Keratinocyte (primary cell): Measurements from ENCODE around the gene GNB1L. TPM values are rescaled to one million over a fixed set of nuclear protein-coding genes. Genes with fewer than 3 reads are reported as not detected.

Experiments used
- DNase-seq: peaks from one replicate; pipeline ENCODE4 v3.0.0-alpha.2; 2011; ENCODE audit warnings: low read depth, missing footprints, low spot score
- FAIRE-seq: peaks from 2 replicates; lab custom pipeline; 2011; peaks lifted over from hg19 to GRCh38; lab: Jason Lieb, UNC
- H2AFZ ChIP-seq: 2 replicates; pipeline ENCODE4 v1.6.0; 2012; ENCODE audit warnings: low read length, control low read depth, inconsistent platforms; ENCODE audit not compliant: control insufficient read depth
- H3K27ac ChIP-seq: 2 replicates; pipeline ENCODE4 v1.5.1; 2011; ENCODE audit warnings: low read length; ENCODE audit not compliant: control insufficient read depth, insufficient read depth
- H3K27me3 ChIP-seq: 3 replicates; pipeline ENCODE4 v1.6.0; 2011; ENCODE audit warnings: low read length; ENCODE audit not compliant: control insufficient read depth, insufficient read depth; ENCODE audit errors: extremely low read depth
- H3K36me3 ChIP-seq, 2 experiments: 2 replicates in 1 of 2; 3 replicates in 1 of 2; pipeline ENCODE4 v1.5.1; 2011; ENCODE audit warnings: low read length in 2 of 2, mild to moderate bottlenecking in 1 of 2; ENCODE audit not compliant: control insufficient read depth in 2 of 2, insufficient read depth in 2 of 2; ENCODE audit errors: extremely low read depth in 1 of 2
- H3K4me1 ChIP-seq: 3 replicates; pipeline ENCODE4 v1.5.1; 2011; ENCODE audit warnings: low read length; ENCODE audit not compliant: control insufficient read depth, insufficient read depth; ENCODE audit errors: extremely low read depth
- H3K4me2 ChIP-seq: 3 replicates; pipeline ENCODE4 v1.6.0; 2011; ENCODE audit warnings: low read depth, low read length; ENCODE audit not compliant: control insufficient read depth, insufficient read depth; ENCODE audit errors: extremely low read depth
- H3K4me3 ChIP-seq, 3 experiments: fragments of 200-600 bp in 1 of 3; sonication (generic) in 1 of 3; 2 replicates in 2 of 3; 3 replicates in 1 of 3; pipeline ENCODE4 v1.5.1; 2011 to 2016; ENCODE audit warnings: low read length in 3 of 3, mild to moderate bottlenecking in 3 of 3, control low read depth in 2 of 3, inconsistent platforms in 1 of 3, low read depth in 1 of 3, mixed read lengths in 1 of 3, mixed run types in 1 of 3, moderate library complexity in 1 of 3; ENCODE audit not compliant: control insufficient read depth in 2 of 3, insufficient read depth in 2 of 3; ENCODE audit errors: extremely low read depth in 1 of 3
- H3K79me2 ChIP-seq: 2 replicates; pipeline ENCODE4 v1.6.0; 2012; ENCODE audit warnings: low read length; ENCODE audit not compliant: control insufficient read depth, insufficient read depth
- H3K9ac ChIP-seq: 3 replicates; pipeline ENCODE4 v1.6.0; 2011; ENCODE audit warnings: low read length; ENCODE audit not compliant: control insufficient read depth, insufficient read depth; ENCODE audit errors: extremely low read depth
- H3K9me1 ChIP-seq: 3 replicates; pipeline ENCODE4 v1.6.0; 2011; ENCODE audit warnings: low read length; ENCODE audit not compliant: control insufficient read depth, insufficient read depth; ENCODE audit errors: extremely low read depth
- H3K9me3 ChIP-seq: 2 replicates; pipeline ENCODE4 v1.5.1; 2012; ENCODE audit warnings: low read depth, low read length; ENCODE audit not compliant: control insufficient read depth
- H4K20me1 ChIP-seq: 3 replicates; pipeline ENCODE4 v1.6.0; 2011; ENCODE audit warnings: low read length; ENCODE audit not compliant: control insufficient read depth, insufficient read depth; ENCODE audit errors: extremely low read depth
- EZH2 ChIP-seq: IDR thresholded peaks from one replicate; pipeline ENCODE4 v1.6.1; 2012; ENCODE audit warnings: inconsistent platforms, mild to moderate bottlenecking, low read length, moderate library complexity
- dilution Hi-C: fragments of 300-500 bp; cut with MboI; formaldehyde crosslinking; loops from one replicate; pipeline ENCODE4 v1.7.0; 2020; ENCODE audit warnings: low sequenced_read_pairs; ENCODE audit not compliant: extremely low pct_ligation_motif_present
- polyA plus RNA-seq, 5 experiments: library from polyadenylated mRNA; depleted of rRNA in 3 of 5; stranded (reverse) in 3 of 5; stranded (forward) in 1 of 5; unstranded in 1 of 5; fragments of >200 nt; gene quantifications; 1 replicate in 1 of 5; 2 replicates in 3 of 5; 3 replicates in 1 of 5; pipeline versions ENCODE4 v1.2.1 to v1.2.3, GENCODE V29; 2011 to 2012; ENCODE audit warnings: missing spikeins in 2 of 5, low read depth in 1 of 5, low replicate concordance in 1 of 5
- TF ChIP-seq, protein P1 (sequence below), 3 experiments: IDR thresholded peaks in 1 of 3; conservative IDR thresholded peaks in 1 of 3; optimal IDR thresholded peaks in 1 of 3; 2 replicates in 2 of 3; 3 replicates in 1 of 3; pipeline versions ENCODE3 to v1.5.1; 2011; ENCODE audit warnings: low read length in 3 of 3, mild to moderate bottlenecking in 3 of 3, moderate library complexity in 2 of 3, control low read depth in 1 of 3, inconsistent platforms in 1 of 3; ENCODE audit not compliant: insufficient read depth in 2 of 3; ENCODE audit errors: extremely low read depth in 1 of 3

The GNB1L gene
- polyA plus RNA-seq, 1 donor (not counting 4 experiments of a cell fraction or from before 2014, with no cell fraction given), result 2.0 TPM

GRCh38 chr22:19840059-19840458 lies 14.6 kb downstream of the GNB1L start:
- no peaks in the 10 kb centered on the region for H3K9me3 ChIP-seq
- dilution Hi-C loops, result no loop called here
- no peak overlapping the region for H3K4me2 ChIP-seq
- H4K20me1 ChIP-seq, result no peaks in the 10 kb centered on the region
- TF ChIP-seq, protein P1, sequence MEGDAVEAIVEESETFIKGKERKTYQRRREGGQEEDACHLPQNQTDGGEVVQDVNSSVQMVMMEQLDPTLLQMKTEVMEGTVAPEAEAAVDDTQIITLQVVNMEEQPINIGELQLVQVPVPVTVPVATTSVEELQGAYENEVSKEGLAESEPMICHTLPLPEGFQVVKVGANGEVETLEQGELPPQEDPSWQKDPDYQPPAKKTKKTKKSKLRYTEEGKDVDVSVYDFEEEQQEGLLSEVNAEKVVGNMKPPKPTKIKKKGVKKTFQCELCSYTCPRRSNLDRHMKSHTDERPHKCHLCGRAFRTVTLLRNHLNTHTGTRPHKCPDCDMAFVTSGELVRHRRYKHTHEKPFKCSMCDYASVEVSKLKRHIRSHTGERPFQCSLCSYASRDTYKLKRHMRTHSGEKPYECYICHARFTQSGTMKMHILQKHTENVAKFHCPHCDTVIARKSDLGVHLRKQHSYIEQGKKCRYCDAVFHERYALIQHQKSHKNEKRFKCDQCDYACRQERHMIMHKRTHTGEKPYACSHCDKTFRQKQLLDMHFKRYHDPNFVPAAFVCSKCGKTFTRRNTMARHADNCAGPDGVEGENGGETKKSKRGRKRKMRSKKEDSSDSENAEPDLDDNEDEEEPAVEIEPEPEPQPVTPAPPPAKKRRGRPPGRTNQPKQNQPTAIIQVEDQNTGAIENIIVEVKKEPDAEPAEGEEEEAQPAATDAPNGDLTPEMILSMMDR (optimal IDR thresholded peaks at IDR 0.05 in 1 of 3, IDR thresholded peaks at IDR 0.05 in 1 of 3, conservative IDR thresholded peaks at IDR 0.05 in 1 of 3; ENCODE audit: extremely low read depth in 1 of 3, insufficient read depth in 2 of 3, low read length in 3 of 3), result no peak
- no peak for TF ChIP-seq EZH2
- no peak overlapping the region for H3K9ac ChIP-seq
- no peak overlapping the region for H2AFZ ChIP-seq
- H3K9me1 ChIP-seq, result peaks cover 2% of the 10 kb centered on the region
- no peak for FAIRE-seq
- H3K79me2 ChIP-seq, result no peaks in the 10 kb centered on the region
- H3K27ac ChIP-seq, result no peak overlapping the region
- H3K36me3 ChIP-seq, result no peaks in the 10 kb centered on the region
- H3K27me3 ChIP-seq, result no peaks in the 10 kb centered on the region
- H3K4me3 ChIP-seq, result no peak overlapping the region
- peaks cover 21% of the 10 kb centered on the region for H3K4me1 ChIP-seq
- no peak for DNase-seq

DNA sequence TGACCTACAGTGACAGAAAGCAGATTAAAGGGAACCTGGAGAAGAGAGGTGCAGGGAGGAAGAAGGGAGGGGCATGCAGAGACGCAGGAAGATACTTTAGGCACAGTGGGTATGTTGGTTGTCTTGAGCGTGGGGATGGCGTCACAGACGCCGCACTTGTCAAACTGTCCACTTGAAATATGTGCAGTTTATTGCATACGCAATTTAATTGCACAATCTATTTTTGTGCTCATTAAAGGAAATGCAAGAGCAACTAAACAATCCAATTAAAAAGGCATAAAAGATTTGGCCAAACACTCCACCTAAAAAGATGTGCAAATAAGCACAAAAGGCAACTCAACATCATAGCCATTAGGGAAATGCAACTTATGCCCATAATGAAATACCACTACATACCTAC lies 16.8 kb downstream of the GNB1L start:
- H2AFZ ChIP-seq, result no peak overlapping the region
- TF ChIP-seq EZH2, result no peak
- TF ChIP-seq, protein P1 (optimal IDR thresholded peaks at IDR 0.05 in 1 of 3, IDR thresholded peaks at IDR 0.05 in 1 of 3, conservative IDR thresholded peaks at IDR 0.05 in 1 of 3; ENCODE audit: extremely low read depth in 1 of 3, insufficient read depth in 2 of 3, low read length in 3 of 3), result no peak
- H3K9me1 ChIP-seq, result no peaks in the 10 kb centered on the region
- H3K9ac ChIP-seq, result no peak overlapping the region
- peaks cover under 1% of the 10 kb centered on the region for H3K4me1 ChIP-seq
- H3K27ac ChIP-seq, result no peak overlapping the region
- no peaks in the 10 kb centered on the region for H3K36me3 ChIP-seq
- FAIRE-seq (no peak), DNase-seq (no peak)
- H3K4me2 ChIP-seq, result no peak overlapping the region
- dilution Hi-C loops, result no loop called here
- H3K79me2 ChIP-seq, result no peaks in the 10 kb centered on the region
- no peak overlapping the region for H3K4me3 ChIP-seq
- H4K20me1 ChIP-seq, result no peaks in the 10 kb centered on the region
- H3K27me3 ChIP-seq, result no peaks in the 10 kb centered on the region
- no peaks in the 10 kb centered on the region for H3K9me3 ChIP-seq
